SK-N-MC (cell line): Measurements from ENCODE around the gene KLHDC4.

ENCODE experiments used
- EZH2 ChIP-seq: fragments of 200-600 bp; sonication (generic); IDR thresholded peaks from one replicate; pipeline ENCODE4 v1.6.1; 2017; ENCODE audit warnings: antibody characterized with exemption
- FOXP2 ChIP-seq: optimal IDR thresholded peaks from 2 replicates; pipeline ENCODE3; 2011; ENCODE audit warnings: mild to moderate bottlenecking, moderate library complexity; ENCODE audit not compliant: insufficient read depth; ENCODE audit errors: extremely low read length, control extremely low read depth
- POLR2AphosphoS5 ChIP-seq: IDR thresholded peaks from 2 replicates; pipeline ENCODE4 v1.6.1; 2012; ENCODE audit warnings: mild to moderate bottlenecking, low read depth, low read length, borderline replicate concordance

GRCh38 chr16:87802670-87803069 is 36.9 kb upstream of the KLHDC4 start:
- no peak for TF ChIP-seq FOXP2
- TF ChIP-seq EZH2: no peak
- TF ChIP-seq POLR2AphosphoS5: no peak
